Left forelimb (tissue), 1 donor: Measurements from ENCODE around the gene ZBTB8OS.
"Not testable (repeated sequence)": the region's sequence is repeated elsewhere in the genome, so short reads cannot be mapped to it uniquely, and the experiment has no call there.

Experiments
- DNase-seq: peaks from one replicate; pipeline ENCODE4 v3.0.0-alpha.2; 2018; ENCODE audit warnings: low spot score

ZBTB8OS gene

DNA sequence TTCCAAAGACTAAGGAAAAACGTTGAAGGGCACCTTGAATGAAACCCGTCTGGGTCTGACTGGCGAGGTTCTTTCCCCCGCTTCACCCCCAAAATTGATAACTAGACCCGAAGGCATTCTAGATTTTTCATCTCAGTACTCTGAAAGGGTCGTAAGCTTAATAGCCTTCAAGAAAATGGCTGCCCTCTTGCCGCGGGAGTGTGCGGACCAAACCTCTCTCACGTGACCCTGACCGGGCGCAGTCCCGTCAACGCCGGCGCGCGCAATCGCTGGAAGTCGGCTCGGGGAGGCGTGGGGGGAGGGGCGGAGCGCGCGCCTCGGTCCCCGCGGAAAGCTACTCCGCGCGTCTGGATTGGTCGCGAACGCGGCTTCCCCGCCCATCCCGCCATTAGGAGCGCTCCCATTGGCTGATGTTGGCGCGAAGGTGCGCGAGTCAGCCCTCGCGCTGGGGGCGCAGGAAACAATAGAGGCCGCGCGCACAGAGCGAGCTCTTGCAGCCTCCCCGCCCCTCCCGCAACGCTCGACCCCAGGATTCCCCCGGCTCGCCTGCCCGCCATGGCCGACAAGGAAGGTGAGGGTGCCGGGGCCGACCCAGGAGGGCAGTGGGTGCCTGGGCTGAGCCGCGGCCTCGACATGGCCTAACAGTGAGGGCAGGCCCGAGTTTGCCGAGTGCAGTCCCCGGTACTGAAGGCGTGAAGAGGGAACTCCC lies 556 bp upstream of the ZBTB8OS start, which contains the start of gene RBBP4:
RBBP4 (plus strand) TSS at position 457 of the 709 bp plus-strand sequence; CDS start at position 556, 99 bp downstream.
- peak; percentile 99 for DNase-seq

DNA sequence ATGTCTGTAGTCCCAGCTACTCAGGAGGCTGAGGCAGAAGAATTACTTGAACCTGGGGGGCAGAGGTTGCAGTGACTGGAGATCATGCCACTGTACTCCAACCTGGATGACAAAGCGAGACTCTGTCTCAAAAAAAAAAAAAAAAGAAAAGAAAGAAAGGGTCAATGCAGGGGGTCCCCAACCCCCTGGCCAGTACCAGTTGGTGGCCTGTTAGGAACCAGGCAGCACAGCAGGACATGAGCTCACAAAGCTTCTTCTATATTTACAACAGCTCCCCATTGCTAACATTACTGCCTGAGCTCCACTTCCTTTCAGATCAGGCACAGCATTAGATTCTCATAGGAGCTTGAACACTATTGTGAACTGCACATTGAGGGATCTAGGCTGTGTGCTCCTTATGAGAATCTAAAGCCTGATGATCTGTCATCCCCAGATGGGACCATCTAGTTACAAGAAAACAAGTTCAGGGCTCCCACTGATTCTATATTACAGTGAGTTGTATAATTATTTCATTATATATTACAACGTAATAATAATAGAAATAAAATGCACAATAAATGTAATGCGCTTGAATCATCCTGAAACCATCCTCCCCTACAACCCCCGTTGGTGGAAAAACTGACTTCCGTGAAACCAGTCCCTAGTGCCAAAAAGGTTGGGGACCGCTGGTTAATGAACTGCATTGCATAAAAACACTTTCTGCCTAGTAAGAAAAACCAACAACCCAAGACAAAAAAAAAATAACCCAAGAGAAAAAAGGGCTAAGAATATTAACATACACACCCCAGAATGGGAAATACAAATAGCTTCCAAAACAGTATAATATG lies 2.8 kb downstream of the ZBTB8OS start:
- DNase-seq, result no peak

DNA sequence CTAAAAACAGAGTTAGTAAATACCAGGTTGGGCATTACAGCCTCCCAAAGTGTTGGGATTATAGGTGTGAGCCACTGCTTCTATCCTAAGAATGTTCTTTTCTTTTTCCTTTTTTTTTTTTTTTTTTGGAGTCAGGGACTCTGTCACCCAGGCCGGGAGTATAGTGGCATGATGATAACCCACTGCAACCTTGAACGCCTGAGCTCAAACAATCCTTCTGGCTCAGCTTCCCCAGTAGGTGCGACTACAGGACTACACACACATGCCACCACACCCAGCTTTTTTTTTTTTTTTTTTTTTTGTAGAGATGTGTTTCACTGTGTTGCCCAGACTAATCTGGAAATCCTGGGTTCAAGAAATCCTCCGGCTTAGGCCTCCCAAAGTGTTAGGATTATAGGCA lies 5.9 kb downstream of the ZBTB8OS start:
- no peak for DNase-seq

DNA sequence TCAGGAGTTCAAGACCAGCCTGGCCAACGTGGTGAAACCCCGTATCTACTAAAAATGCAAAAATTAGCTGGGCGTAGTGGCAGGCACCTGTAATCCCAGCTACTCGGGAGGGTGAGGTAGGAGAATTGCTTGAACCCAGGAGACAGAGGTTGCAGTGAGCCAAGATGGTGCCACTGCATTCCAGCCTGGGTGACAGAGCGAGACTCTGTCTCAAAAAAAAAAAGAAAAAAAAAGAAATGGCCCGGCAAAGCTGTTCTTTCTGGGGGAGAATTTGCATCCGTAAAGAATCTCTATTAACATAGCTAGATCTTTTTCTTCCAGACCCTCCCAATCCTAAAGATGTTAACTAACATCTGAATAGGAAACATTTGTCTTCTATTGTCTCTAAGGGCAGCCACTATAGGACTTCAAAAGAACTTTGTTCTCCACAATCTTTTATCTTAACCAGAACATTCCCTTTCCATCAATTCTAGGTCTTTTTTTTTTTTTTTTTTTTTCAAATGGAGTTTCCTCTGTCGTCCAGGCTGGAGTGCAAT lies 8.0 kb downstream of the ZBTB8OS start:
- not testable (repeated sequence) for DNase-seq

DNA sequence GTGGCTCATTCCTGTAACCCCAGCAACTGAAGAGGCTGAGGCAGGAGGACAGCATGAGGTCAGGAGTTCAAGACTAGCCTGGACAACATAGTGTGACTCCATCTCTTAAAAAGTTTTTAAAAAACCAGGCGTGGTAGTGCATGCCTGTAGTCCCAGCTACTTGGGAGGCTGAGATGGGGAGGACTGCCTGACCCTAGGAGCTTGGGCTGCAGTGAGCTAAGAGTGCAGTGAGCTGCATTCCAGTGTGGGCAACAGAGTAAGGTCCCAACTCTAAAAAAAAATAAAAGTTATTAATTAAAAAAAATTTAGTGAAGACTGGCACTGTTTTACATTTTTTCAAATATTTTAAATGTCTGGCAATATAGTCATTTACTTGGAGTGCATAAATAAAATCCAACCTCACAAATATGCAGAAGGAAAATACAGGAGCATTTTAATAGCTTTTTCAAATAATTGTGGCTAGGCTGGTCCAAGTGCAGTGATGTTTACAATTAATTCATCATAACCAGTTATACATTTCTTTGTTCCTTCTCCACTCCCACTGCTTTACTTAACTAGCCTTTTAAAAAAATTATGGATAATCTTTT lies 10.8 kb downstream of the ZBTB8OS start:
- DNase-seq, result no peak

DNA sequence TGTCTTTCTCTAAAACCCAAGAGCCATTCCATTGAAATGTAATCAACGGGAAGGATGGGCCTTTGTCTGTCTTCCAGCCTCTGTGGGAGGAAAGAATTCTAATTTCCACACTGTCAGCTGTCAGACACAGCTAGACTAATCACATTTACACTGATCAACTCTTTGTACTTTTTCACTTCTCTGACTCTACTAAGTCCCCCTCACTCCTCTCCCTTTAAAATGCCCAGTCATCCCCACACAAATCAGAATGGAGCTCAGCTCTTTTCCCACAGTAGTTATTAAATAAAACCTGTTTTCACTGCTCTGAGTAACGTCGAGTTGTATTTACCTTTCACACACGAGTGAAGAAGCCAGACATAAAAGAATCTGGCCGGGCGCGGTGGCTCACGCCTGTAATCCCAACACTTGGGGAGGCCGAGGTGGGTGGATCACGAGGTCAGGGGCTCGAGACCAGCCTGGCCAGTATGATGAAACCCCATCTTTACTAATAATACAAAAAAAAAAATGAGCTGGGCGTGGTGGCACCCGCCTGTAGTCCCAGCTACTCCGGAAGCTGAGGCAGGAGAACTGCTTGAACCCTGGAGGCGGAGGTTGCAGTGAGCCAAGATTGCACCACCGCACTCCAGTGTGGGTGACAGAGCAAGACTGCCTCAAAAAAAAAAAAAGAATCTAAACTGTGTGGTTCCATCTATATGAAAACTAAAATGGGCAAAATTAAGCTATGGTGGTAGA lies 13.3 kb downstream of the ZBTB8OS start:
- DNase-seq, result no peak

DNA sequence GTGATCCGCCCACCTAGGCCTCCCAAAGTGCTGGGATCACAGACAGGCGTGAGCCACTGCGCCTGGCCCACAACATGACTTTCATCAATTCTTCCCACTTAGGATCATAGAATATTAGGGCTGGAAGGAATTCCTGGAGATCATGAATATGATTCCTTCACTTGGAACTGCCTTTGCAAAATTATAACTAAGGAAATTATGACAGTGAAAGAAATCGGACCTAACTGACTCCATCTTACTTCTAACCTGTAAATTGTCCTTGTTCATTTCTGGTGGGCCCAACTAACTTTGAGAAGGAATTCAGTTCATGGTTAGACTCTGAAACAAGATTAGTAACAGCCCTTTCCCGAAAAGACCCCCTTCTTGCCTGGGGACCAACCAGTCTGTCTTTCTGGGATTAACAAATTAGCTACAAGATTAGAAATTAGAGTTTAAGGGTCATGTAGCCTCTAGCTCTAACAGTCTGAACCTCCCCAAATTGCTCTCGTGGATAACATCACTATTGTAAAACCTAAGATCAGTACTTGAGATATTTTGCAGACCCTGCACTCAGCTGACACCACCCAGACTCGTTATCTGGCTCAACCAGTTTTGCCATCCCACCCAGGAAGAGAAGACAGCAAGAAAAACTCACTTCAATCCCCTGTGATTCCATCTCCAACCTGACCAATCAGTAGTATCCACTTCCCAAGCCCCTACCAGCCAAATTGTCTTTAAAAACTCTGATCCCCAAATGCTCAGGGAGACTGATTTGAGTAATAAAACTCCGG lies 14.7 kb downstream of the ZBTB8OS start:
- no peak for DNase-seq

DNA sequence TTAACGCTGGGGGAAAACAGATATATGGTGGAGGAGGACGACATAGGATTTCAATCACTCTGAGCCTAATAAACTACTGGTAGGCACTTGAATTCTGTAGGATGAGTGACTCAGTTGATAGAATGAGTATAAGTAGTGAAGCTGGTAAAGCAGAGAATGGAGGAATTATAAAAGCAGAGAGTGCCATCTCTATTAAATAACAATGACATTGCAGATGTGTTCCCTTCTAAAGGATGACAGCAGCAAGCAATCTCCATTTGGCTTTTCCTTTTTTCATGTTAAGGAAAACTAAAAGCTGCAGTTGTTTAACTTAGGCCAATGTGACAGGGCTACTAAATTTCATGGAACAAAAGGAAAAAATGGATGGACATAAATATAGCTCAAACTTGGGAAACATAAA lies 17.5 kb downstream of the ZBTB8OS start:
- no peak for DNase-seq

DNA sequence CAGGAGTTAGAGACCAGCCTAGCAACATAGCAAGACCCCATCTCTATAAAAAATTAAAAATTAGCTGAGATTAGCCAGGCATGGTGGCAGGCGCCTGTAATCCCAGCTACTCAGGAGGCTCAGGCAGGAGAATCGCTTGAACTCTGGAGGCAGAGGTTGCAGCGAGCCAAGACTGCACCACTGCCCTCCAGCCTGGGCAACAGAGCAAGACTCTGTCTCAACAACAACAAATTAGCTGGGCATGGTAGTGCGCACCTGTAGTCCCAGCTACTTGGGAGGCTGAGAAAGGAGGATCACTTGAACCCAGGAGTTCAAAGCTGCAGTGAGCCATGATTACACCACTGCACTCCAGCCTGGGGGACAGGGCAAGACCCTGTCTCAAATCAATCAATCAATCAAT lies 20.2 kb downstream of the ZBTB8OS start:
- not testable (repeated sequence) for DNase-seq

DNA sequence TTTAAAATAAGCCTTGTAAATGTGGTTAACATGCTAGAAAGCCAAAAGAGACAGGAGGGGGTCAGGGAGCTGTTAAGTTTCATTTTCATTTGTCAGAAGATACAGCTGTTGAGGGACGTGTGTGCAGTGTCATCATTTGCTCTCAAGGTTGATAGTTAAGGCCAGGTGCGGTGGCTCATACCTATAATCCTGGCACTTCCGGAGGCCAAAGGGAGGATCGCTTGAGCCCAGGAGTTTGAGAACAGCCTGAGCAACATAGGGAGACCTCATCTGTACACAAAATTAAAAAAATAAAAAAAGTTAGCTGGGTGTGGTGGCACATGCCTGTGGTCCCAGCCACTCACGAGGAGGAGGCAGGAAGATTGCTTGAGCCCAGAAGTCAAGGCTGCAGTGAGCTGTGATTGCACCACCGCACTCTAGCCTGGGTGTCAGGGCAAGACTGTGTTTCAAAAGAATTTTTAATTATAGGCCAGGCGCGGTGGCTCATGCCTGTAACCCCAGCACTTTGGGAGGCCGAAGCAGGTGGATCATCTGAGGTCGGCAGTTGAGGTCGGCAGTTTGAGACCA lies 22.7 kb downstream of the ZBTB8OS start:
- no peak for DNase-seq

DNA sequence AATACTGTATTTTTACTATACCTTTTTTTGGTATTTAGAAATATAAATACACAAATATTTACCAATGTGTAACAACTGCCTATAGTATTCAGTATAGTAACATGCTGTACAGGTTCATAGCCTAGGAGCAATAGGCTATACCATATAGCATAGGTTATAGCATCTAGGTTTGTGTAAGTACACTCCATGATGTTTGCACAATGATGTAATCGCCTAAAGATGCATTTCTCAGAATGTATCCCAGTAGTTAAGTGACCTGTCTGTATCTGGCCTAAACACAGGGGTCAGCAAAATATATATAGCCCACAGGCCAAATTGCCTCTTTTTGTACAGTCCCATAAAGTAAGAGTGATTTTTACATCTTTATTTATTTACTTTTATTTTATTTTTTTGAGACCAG lies 24.2 kb downstream of the ZBTB8OS start:
- no peak for DNase-seq

DNA sequence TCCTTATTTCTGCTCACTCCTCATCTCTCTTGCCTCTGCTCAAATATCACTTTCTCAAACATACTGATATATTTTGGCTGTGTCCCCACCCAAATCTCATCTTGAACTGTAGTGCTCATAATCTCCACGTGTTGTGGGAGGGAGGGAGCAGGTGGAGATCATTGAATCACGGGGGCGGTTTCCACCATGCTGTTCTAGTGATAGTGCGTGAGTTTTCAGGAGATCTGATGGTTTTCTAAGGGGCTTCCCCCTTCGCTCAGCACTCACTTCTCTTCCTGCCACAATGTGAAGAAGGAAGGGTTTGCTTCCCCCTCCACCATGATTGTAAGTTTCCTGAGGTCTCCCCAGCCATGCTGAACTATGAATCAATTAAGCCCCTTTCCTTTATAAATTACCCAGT lies 26.6 kb downstream of the ZBTB8OS start:
- DNase-seq, result no peak

DNA sequence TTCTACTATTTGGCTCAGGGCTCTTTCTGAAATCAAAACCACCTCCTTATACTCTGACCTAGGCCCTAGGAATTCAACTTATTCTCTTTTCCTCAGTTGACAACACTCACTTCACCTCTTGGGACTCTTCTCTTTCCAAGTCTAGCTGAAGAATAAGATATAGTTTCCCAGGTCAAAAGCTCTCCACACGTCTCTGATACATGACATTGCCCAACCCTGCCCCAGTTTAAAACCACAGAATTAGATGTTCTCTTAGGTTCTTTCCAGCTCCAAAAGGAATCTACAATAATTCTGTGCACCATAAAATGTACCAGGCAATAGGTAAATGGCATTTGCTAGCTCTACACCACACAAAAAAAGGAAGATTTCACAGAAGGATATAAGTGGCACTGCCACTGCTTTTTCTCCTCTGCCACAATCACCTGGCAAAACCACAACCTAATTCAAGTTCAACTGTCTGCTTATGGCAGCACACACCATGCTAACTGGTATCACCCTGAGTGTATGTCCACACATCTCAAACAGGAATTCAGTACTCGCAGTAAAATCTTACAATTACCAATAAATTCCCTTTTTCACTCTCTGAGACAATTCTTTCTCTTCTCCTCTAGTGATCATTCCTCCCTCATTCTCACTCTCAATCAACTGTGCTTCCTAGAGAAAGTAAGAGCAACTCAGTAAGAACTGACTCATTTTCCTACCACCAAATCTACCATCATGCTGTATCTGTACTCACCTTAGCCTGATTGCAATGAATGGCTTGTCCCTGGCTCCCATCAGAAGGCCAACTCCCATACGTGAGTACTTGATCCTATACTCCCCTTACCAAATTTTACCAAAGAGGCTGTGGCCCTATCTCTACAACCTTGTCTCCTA lies 27.3 kb downstream of the ZBTB8OS start:
- DNase-seq, result no peak

DNA sequence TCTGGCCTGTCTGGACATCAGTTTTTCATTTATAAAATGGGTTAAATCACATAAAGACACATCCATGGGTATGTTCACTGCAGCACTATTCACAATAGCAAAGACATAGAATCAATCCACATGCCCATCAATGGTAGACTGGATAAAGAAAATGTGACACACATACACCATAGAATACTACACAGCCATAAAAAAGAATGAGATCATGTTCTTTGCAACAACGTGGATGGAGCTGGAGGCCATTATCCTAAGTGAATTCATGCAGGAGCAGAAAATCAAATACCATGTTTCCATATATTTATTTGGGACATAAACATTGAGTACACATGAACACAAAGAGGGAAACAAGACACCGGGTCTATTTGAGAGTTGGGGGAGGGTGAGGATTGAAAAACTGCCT lies 28.1 kb downstream of the ZBTB8OS start:
- DNase-seq, result no peak

DNA sequence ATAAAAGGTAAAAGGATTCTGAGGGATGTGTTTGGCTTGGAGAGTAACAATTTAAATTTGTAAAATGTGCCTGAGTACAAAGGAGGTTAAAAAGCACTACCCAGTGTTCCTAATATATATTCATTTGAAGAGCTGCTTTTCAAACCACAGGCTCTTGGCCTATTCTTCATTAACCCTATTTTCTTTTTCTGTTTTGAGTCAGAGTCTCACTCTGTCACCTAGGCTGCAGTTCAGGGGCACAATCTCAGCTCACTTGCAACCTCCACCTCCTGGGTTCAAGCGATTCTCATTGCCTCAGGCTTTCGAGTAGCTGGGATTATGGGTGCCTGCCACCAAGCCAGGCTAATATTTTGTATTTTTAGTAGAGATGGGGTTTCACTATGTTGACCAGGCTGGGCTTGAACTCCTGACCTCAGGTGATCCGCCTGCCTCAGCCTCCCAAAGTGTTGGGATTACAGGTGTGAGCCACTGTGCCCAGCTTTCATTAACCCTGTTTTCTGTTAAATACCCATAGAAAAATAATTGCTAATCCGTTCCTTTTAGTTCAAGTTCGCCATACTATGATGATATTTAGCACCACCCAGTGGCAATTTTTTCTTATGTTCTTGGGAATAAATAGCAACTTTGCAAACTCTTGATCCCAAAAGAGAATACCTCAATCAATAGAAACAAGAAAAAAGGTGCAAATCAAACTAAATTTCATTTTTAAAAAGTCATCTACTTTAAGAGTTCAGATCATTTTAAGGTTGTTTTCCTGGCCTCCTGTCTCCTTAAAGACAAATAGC lies 30.5 kb downstream of the ZBTB8OS start:
- DNase-seq, result no peak

DNA sequence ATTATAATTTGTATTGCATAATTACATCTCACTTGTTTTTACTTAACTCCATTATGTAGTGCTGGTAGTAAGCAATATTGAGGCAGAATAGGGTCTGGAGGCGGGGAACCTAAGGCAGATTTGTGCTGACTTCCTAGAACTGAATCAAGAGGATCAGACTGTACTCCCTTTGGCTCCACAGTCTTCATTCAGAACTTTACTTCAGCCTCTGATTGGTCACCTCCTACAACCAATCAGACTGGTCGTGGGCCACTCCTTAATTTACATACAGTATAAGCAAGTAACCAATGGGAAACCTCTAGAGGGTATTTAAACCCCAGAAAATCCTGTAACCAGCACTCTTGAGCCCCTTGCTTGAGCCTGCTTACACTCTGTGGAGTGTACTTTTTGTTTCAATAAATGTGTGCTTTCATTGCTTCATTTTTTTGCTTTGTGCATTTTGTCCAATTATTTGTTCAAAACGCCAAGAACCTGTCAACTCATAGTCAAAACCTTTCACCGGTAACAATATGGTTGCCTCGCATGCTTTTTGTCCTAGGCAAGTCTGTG lies 31.6 kb downstream of the ZBTB8OS start:
- no peak for DNase-seq

DNA sequence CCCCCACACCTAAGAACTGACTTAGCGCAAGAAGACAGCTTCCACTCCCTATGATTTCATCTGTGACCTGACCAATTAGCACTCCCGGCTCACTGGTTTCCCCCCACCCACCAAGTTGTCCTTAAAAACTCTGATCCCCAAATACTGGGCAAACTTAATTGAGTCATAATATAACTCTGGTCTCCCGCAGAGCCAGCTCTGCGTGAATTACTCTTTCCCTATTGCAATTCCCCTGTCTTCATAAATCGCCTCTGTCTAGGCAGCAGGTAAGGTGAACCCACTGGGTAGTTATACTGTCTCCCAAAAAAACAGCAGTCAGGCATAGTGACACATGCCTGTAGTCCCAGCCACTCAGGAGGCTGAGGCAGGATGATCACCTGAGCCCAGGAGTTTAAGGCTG lies 36.9 kb downstream of the ZBTB8OS start:
- no peak for DNase-seq

DNA sequence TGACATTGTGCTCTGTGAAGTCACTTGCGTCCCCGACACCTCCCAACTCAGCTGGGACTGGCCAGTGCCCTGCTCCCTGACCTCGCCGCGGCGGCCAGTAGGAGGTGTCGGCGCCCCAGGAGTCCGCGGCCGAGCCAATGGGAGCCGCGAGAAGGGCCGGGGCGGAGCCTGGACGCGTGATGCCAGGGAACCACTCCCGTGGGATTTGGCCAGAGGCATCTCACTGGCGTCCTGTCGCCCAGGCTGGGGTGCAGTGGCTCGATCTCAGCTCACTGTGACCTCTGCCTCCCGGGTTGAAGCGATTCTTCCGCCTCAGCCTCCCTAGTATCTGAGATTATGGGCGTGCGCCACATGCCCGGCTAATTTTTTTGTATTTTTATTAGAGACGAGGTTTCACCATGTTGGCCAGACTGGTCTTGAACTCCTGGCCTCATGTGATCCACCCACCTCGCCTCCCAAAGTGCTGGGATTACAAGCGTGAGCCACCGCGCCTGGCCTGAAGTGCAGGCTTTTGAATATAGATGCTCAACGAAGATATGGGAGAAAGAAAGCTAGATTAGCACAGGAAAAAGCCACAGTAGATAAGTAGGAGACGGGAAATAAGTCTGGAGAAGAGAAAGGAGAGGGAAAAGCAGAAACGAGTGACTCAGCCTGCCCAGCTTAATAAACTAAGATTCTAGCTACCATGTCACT lies 38.0 kb downstream of the ZBTB8OS start:
- peak; percentile 70 for DNase-seq
